Right forelimb (tissue), 1 donor: Measurements from ENCODE around the gene CCDC110.
"Not testable (repeated sequence)": the region's sequence is repeated elsewhere in the genome, so short reads cannot be mapped to it uniquely, and the experiment has no call there.

ENCODE experiments used
- DNase-seq: peaks from one replicate; pipeline ENCODE4 v3.0.0-alpha.2; 2018

The CCDC110 gene

GRCh38 chr4:185471235-185472102 is at the start of gene CCDC110:
CCDC110 (minus strand) TSS chr4:185471733; CDS start chr4:185471683, 50 bp downstream.
- DNase-seq = peak; percentile 94

- no peak for DNase-seq
Measured at GRCh38 chr4:185520119-185520518, 48.6 kb upstream of the CCDC110 start.

GRCh38 chr4:185518494-185518893 is 47.0 kb upstream of the CCDC110 start:
- no peak for DNase-seq

- DNase-seq = no peak
Measured at GRCh38 chr4:185518069-185518468, 46.5 kb upstream of the CCDC110 start.

- no peak for DNase-seq
Measured at GRCh38 chr4:185515248-185515647, 43.7 kb upstream of the CCDC110 start.

- no peak for DNase-seq
Measured at GRCh38 chr4:185514182-185514697, 42.7 kb upstream of the CCDC110 start.

GRCh38 chr4:185513489-185514181 is 42.1 kb upstream of the CCDC110 start:
- no peak for DNase-seq

- DNase-seq = no peak
Measured at GRCh38 chr4:185512516-185512915, 41.0 kb upstream of the CCDC110 start.

GRCh38 chr4:185511243-185511642 is 39.7 kb upstream of the CCDC110 start:
- DNase-seq = not testable (repeated sequence)

- DNase-seq = no peak
Measured at GRCh38 chr4:185510806-185511205, 39.3 kb upstream of the CCDC110 start.

GRCh38 chr4:185508181-185508580 is 36.6 kb upstream of the CCDC110 start:
- DNase-seq = no peak

GRCh38 chr4:185506422-185506821 is 34.9 kb upstream of the CCDC110 start:
- no peak for DNase-seq

- DNase-seq = peak; percentile 53
Measured at GRCh38 chr4:185504098-185505047, 32.8 kb upstream of the CCDC110 start.

- no peak for DNase-seq
Measured at GRCh38 chr4:185502386-185502785, 30.9 kb upstream of the CCDC110 start.

GRCh38 chr4:185500576-185500975 is 29.0 kb upstream of the CCDC110 start:
- DNase-seq = no peak

GRCh38 chr4:185500035-185500434 is 28.5 kb upstream of the CCDC110 start:
- no peak for DNase-seq

- no peak for DNase-seq
Measured at GRCh38 chr4:185488650-185489049, 17.1 kb upstream of the CCDC110 start.

- no peak for DNase-seq
Measured at GRCh38 chr4:185481401-185481800, 9.9 kb upstream of the CCDC110 start.

- DNase-seq = no peak
Measured at GRCh38 chr4:185480016-185480732, 8.6 kb upstream of the CCDC110 start.

GRCh38 chr4:185479507-185479971 is 8.0 kb upstream of the CCDC110 start:
- no peak for DNase-seq

- no peak for DNase-seq
Measured at GRCh38 chr4:185473247-185473646, 1.7 kb upstream of the CCDC110 start.

- DNase-seq = no peak
Measured at GRCh38 chr4:185472103-185472542, 590 bp upstream of the CCDC110 start.
